Measurements from ENCODE around the gene HTRA1.
A peak's percentile ranks its signal among the peaks of the same experiment; 100 is the strongest.

The HTRA1 gene

DNA sequence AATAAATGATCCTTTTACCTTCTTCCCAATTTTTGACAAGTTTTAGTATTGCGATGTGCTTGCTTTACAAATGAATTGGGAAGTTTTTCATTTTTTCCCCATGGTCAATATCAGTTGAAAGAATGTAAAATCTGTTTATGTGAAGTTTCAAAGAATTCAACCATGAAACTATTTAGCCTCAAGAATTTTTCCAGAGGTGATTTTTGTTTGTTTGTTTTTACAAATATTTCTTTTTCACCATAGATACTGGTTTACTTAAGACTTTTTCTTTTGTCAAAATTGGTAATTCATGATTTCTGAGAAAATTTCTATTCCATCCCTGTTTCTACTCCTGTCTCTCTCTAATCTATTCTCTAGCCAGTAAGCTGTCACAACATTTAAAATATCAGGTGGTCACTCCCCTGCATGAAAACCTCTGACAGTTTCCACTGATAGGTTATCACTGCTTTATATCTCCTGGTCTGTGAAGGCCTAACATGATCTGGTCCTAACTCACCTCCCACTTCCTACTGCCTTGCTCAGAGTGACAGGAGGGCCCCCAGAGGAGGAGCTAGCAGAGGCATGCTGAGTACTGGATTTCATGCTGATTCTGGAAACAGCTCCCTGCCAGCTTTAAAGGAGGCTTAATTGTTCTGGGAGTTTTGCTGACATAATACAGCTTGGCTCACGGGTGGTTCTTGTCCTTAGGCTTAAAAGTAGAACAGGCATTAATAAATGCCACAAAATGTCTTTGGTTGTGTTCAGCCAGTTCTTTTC is 14.5 kb upstream of the HTRA1 start:
- Histone ChIP-seq H3K18ac (ENCODE audit: low read depth in 1 of 2, low read length in 2 of 2) (no peak overlapping the region), H2BK15ac (ENCODE audit: low read depth, poor library complexity, severe bottlenecking) (no peak overlapping the region), H2BK12ac (ENCODE audit: low read length in 2 of 2) (no peak overlapping the region), H3K9me3 (ENCODE audit: control insufficient read depth, low read length) (no peaks in the 10 kb centered on the region), H2AFZ (ENCODE audit: low read depth, low read length) (peak overlapping the region; percentile 19), H3K4me2 (ENCODE audit: low read length, poor library complexity, severe bottlenecking) (no peak overlapping the region), H2BK5ac (ENCODE audit: low read depth, low read length, poor library complexity, severe bottlenecking) (no peak overlapping the region), H3K9ac (ENCODE audit: low read length) (no peak overlapping the region), H3K4me1 (ENCODE audit: control insufficient read depth, insufficient read depth, low read depth, low read length) (peaks cover 8% of the 10 kb centered on the region), H3K23ac (ENCODE audit: low read length in 2 of 2) (no peak overlapping the region), H2BK120ac (ENCODE audit: low read depth, low read length) (no peak overlapping the region), H3K14ac (ENCODE audit: low read length in 2 of 2) (no peak overlapping the region), H3K27ac (ENCODE audit: low read length, poor library complexity, severe bottlenecking) (no peak overlapping the region), H4K91ac (ENCODE audit: low read length) (no peak overlapping the region), H3K4ac (ENCODE audit: low read depth in 1 of 2, low read length in 2 of 2) (no peak overlapping the region), H3K36me3 (ENCODE audit: control insufficient read depth in 1 of 2, insufficient read depth in 2 of 2, low read depth in 1 of 2, low read length in 2 of 2) (no peaks in the 10 kb centered on the region), H2AK5ac (ENCODE audit: low read length, severe bottlenecking) (no peak overlapping the region), H3K4me3 (ENCODE audit: insufficient read depth in 1 of 2, low read depth in 1 of 2, low read length in 2 of 2) (no peak overlapping the region), H4K8ac (ENCODE audit: low read length) (no peak overlapping the region), H3K27me3 (ENCODE audit: control insufficient read depth in 1 of 2, insufficient read depth in 1 of 2, low read length in 2 of 2) (no peaks in the 10 kb centered on the region), H3K79me1 (replicated peaks; ENCODE audit: low read length, poor library complexity, severe bottlenecking) (no peaks in the 10 kb centered on the region)
- 13% methylated on average over 1 of the region's 2 CpGs for WGBS
- no peak for DNase-seq

DNA sequence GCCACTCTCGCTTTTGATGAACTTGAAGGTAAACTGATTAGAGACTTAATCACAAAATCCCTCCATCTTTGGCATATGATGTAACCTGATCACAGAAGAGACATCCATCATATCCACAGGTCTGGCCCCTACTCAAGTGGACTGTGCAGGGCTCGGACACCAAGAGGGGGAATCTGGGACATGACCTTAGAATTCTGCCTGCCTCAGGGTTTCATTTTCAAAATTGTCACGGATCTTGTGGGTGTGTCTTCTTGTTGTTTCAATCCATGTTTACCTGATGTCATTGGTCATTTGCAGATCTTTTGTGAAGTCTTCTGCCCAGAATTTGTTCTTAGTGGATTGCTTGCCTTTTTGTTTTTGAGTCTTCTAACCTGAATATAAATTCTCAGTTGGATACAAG is 12.8 kb upstream of the HTRA1 start:
- H3K4me3 ChIP-seq (ENCODE audit: insufficient read depth in 1 of 2, low read depth in 1 of 2, low read length in 2 of 2): no peak overlapping the region
- no peak overlapping the region for H2BK5ac ChIP-seq (ENCODE audit: low read depth, low read length, poor library complexity, severe bottlenecking)
- H3K18ac ChIP-seq (ENCODE audit: low read depth in 1 of 2, low read length in 2 of 2): no peak overlapping the region
- peaks cover 8% of the 10 kb centered on the region for H3K4me1 ChIP-seq (ENCODE audit: control insufficient read depth, insufficient read depth, low read depth, low read length)
- H2BK15ac ChIP-seq (ENCODE audit: low read depth, poor library complexity, severe bottlenecking): no peak overlapping the region
- no peak overlapping the region for H2AFZ ChIP-seq (ENCODE audit: low read depth, low read length)
- no peak overlapping the region for H2AK5ac ChIP-seq (ENCODE audit: low read length, severe bottlenecking)
- no peak overlapping the region for H3K27ac ChIP-seq (ENCODE audit: low read length, poor library complexity, severe bottlenecking)
- H3K9me3 ChIP-seq (ENCODE audit: control insufficient read depth, low read length): no peaks in the 10 kb centered on the region
- H2BK120ac ChIP-seq (ENCODE audit: low read depth, low read length): no peak overlapping the region
- H3K79me1 ChIP-seq (replicated peaks; ENCODE audit: low read length, poor library complexity, severe bottlenecking): no peaks in the 10 kb centered on the region
- H2BK12ac ChIP-seq (ENCODE audit: low read length in 2 of 2): no peak overlapping the region
- H3K4me2 ChIP-seq (ENCODE audit: low read length, poor library complexity, severe bottlenecking): no peak overlapping the region
- no peak overlapping the region for H3K4ac ChIP-seq (ENCODE audit: low read depth in 1 of 2, low read length in 2 of 2)
- no peaks in the 10 kb centered on the region for H3K27me3 ChIP-seq (ENCODE audit: control insufficient read depth in 1 of 2, insufficient read depth in 1 of 2, low read length in 2 of 2)
- H3K23ac ChIP-seq (ENCODE audit: low read length in 2 of 2): no peak overlapping the region
- H3K14ac ChIP-seq (ENCODE audit: low read length in 2 of 2): no peak overlapping the region
- H4K91ac ChIP-seq (ENCODE audit: low read length): no peak overlapping the region
- no peak overlapping the region for H4K8ac ChIP-seq (ENCODE audit: low read length)
- no peak for DNase-seq
- H3K9ac ChIP-seq (ENCODE audit: low read length): no peak overlapping the region
- WGBS: 92% methylated on average over 3 of the region's 3 CpGs
- H3K36me3 ChIP-seq (ENCODE audit: control insufficient read depth in 1 of 2, insufficient read depth in 2 of 2, low read depth in 1 of 2, low read length in 2 of 2): no peaks in the 10 kb centered on the region

DNA sequence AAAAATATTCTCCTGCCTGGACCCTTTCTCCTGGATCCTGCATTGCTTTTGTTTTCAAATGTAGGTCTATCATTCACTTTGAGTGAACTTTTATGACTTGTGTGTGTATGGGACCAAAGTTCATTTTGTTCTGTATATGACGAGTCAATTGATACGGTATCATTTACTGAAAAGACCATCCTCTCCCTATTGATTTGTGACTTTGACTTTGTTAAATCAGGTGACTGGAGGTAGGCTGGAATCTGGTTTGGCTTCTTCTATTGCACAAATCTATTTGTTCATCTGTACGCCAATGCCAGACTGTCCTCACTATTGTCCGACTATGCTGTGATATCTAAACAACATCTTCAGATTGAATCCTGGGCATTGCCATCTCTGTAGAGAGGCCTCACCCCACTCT is 12.2 kb upstream of the HTRA1 start:
- Histone ChIP-seq H4K8ac (ENCODE audit: low read length) (no peak overlapping the region), H4K91ac (ENCODE audit: low read length) (no peak overlapping the region), H2AFZ (ENCODE audit: low read depth, low read length) (no peak overlapping the region), H3K27ac (ENCODE audit: low read length, poor library complexity, severe bottlenecking) (no peak overlapping the region), H3K27me3 (ENCODE audit: control insufficient read depth in 1 of 2, insufficient read depth in 1 of 2, low read length in 2 of 2) (no peaks in the 10 kb centered on the region), H2BK12ac (ENCODE audit: low read length in 2 of 2) (no peak overlapping the region), H3K4me2 (ENCODE audit: low read length, poor library complexity, severe bottlenecking) (no peak overlapping the region), H2BK5ac (ENCODE audit: low read depth, low read length, poor library complexity, severe bottlenecking) (no peak overlapping the region), H3K9ac (ENCODE audit: low read length) (no peak overlapping the region), H2BK15ac (ENCODE audit: low read depth, poor library complexity, severe bottlenecking) (no peak overlapping the region), H3K79me1 (replicated peaks; ENCODE audit: low read length, poor library complexity, severe bottlenecking) (no peaks in the 10 kb centered on the region), H3K36me3 (ENCODE audit: control insufficient read depth in 1 of 2, insufficient read depth in 2 of 2, low read depth in 1 of 2, low read length in 2 of 2) (no peaks in the 10 kb centered on the region), H2BK120ac (ENCODE audit: low read depth, low read length) (no peak overlapping the region), H2AK5ac (ENCODE audit: low read length, severe bottlenecking) (no peak overlapping the region), H3K4me1 (ENCODE audit: control insufficient read depth, insufficient read depth, low read depth, low read length) (peaks cover 8% of the 10 kb centered on the region), H3K23ac (ENCODE audit: low read length in 2 of 2) (no peak overlapping the region), H3K9me3 (ENCODE audit: control insufficient read depth, low read length) (no peaks in the 10 kb centered on the region), H3K14ac (ENCODE audit: low read length in 2 of 2) (no peak overlapping the region), H3K4me3 (ENCODE audit: insufficient read depth in 1 of 2, low read depth in 1 of 2, low read length in 2 of 2) (no peak overlapping the region), H3K4ac (ENCODE audit: low read depth in 1 of 2, low read length in 2 of 2) (no peak overlapping the region), H3K18ac (ENCODE audit: low read depth in 1 of 2, low read length in 2 of 2) (no peak overlapping the region)
- DNase-seq: no peak
- WGBS: 100% methylated on average over 4 of the region's 4 CpGs

DNA sequence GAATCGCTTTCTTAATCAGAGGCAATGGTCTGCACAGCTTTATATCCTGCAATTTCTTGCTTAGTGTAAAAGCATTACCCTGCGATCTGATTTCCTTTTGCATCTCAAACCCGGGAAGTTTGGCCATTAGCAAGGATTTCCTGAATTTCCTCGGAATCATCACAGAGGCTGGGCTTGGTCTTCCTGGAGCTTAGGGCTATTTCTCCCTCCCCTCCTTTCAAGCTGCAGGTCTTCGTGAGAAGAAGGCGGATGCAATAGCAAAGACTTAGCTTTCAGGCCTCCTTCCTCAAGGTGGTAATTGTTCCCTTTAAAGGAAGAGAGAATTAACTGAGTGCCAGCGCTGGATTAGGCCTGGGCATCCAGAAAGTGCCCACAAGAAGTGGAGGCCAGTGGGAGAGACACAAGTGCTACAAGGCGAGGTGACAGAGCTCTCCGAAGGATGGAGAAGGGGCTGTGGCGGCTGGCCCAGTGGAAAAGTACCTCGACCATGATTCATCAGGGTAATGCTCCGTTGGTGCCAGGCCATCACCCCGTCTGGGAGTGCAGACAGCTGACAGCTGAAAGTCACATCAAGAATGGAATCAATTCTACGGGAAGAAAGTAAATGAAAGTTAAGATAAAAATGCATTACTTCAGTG is 10.9 kb upstream of the HTRA1 start:
- Histone ChIP-seq H3K9ac (ENCODE audit: low read length) (no peak overlapping the region), H3K27ac (ENCODE audit: low read length, poor library complexity, severe bottlenecking) (no peak overlapping the region), H3K79me1 (replicated peaks; ENCODE audit: low read length, poor library complexity, severe bottlenecking) (no peaks in the 10 kb centered on the region), H4K8ac (ENCODE audit: low read length) (no peak overlapping the region), H2BK120ac (ENCODE audit: low read depth, low read length) (no peak overlapping the region), H3K9me3 (ENCODE audit: control insufficient read depth, low read length) (no peaks in the 10 kb centered on the region), H2BK12ac (ENCODE audit: low read length in 2 of 2) (no peak overlapping the region), H3K36me3 (ENCODE audit: control insufficient read depth in 1 of 2, insufficient read depth in 2 of 2, low read depth in 1 of 2, low read length in 2 of 2) (no peaks in the 10 kb centered on the region), H2BK15ac (ENCODE audit: low read depth, poor library complexity, severe bottlenecking) (no peak overlapping the region), H2AFZ (ENCODE audit: low read depth, low read length) (no peak overlapping the region), H2BK5ac (ENCODE audit: low read depth, low read length, poor library complexity, severe bottlenecking) (no peak overlapping the region), H3K4ac (ENCODE audit: low read depth in 1 of 2, low read length in 2 of 2) (no peak overlapping the region), H3K4me1 (ENCODE audit: control insufficient read depth, insufficient read depth, low read depth, low read length) (peaks cover 11% of the 10 kb centered on the region), H3K27me3 (ENCODE audit: control insufficient read depth in 1 of 2, insufficient read depth in 1 of 2, low read length in 2 of 2) (no peaks in the 10 kb centered on the region), H3K4me3 (ENCODE audit: insufficient read depth in 1 of 2, low read depth in 1 of 2, low read length in 2 of 2) (no peak overlapping the region), H2AK5ac (ENCODE audit: low read length, severe bottlenecking) (no peak overlapping the region), H3K18ac (ENCODE audit: low read depth in 1 of 2, low read length in 2 of 2) (no peak overlapping the region), H3K14ac (ENCODE audit: low read length in 2 of 2) (no peak overlapping the region), H4K91ac (ENCODE audit: low read length) (no peak overlapping the region), H3K4me2 (ENCODE audit: low read length, poor library complexity, severe bottlenecking) (no peak overlapping the region), H3K23ac (ENCODE audit: low read length in 2 of 2) (no peak overlapping the region)
- DNase-seq: no peak
- 86% methylated on average over 13 of the region's 14 CpGs for WGBS
